OCI-LY1 (cell line): Measurements from ENCODE around the gene STRIT1.

Experiments
- H2AFZ ChIP-seq: fragments of 200-600 bp; sonication (generic), shearing (Covaris generic); 2 replicates; pipeline ENCODE4 v1.6.0; 2014; ENCODE audit warnings: antibody characterized with exemption, mild to moderate bottlenecking, low read length
- H3F3A ChIP-seq: fragments of 200-600 bp; sonication (generic), shearing (Covaris generic); 2 replicates; pipeline ENCODE4 v1.6.0; 2014; ENCODE audit warnings: mild to moderate bottlenecking, antibody characterized with exemption, low read length, moderate library complexity; ENCODE audit not compliant: insufficient read depth
- H3K27ac ChIP-seq: fragments of 200-600 bp; sonication (generic); 2 replicates; pipeline ENCODE4 v1.5.1; 2014; ENCODE audit warnings: low read length, mixed run types, mild to moderate bottlenecking, low read depth; ENCODE audit not compliant: poor library complexity, severe bottlenecking
- H3K27me3 ChIP-seq: fragments of 200-600 bp; sonication (generic); 2 replicates; pipeline ENCODE4 v1.6.0; 2014; ENCODE audit warnings: antibody characterized with exemption, mild to moderate bottlenecking, low read length, moderate library complexity; ENCODE audit not compliant: insufficient read depth
- H3K36me3 ChIP-seq: fragments of 200-600 bp; sonication (generic); 2 replicates; pipeline ENCODE4 v1.6.1; 2014; ENCODE audit warnings: mild to moderate bottlenecking, antibody characterized with exemption, low read length, moderate library complexity, mixed read lengths; ENCODE audit not compliant: insufficient read depth
- H3K4me1 ChIP-seq: fragments of 200-600 bp; sonication (generic); 2 replicates; pipeline ENCODE4 v1.5.1; 2014; ENCODE audit warnings: mild to moderate bottlenecking, low read length, moderate library complexity; ENCODE audit not compliant: insufficient read depth, severe bottlenecking
- H3K4me2 ChIP-seq: fragments of 200-600 bp; sonication (generic), shearing (Covaris generic); 2 replicates; pipeline ENCODE4 v1.6.1; 2014; ENCODE audit warnings: low read length
- H3K4me3 ChIP-seq: fragments of 200-600 bp; sonication (generic); 2 replicates; pipeline ENCODE4 v1.5.1; 2014; ENCODE audit warnings: low read length, low read depth, mild to moderate bottlenecking, mixed read lengths; ENCODE audit not compliant: poor library complexity, severe bottlenecking
- H3K79me2 ChIP-seq: fragments of 200-600 bp; shearing (Covaris generic); 2 replicates; pipeline ENCODE4 v1.6.1; 2016; ENCODE audit warnings: mixed run types, low read length, mixed read lengths; ENCODE audit not compliant: insufficient read depth
- H3K9ac ChIP-seq: fragments of 200-600 bp; sonication (generic), shearing (Covaris generic); 2 replicates; pipeline ENCODE4 v1.6.1; 2014; ENCODE audit warnings: mild to moderate bottlenecking, low read length, mixed read lengths
- H3K9me2 ChIP-seq: fragments of 200-600 bp; sonication (generic), shearing (Covaris generic); 2 replicates; pipeline ENCODE4 v1.6.1; 2014; ENCODE audit warnings: low read depth, mild to moderate bottlenecking, low read length, mixed read lengths
- H3K9me3 ChIP-seq: fragments of 200-600 bp; shearing (Covaris generic); 2 replicates; pipeline ENCODE4 v1.6.1; 2014; ENCODE audit warnings: low read length, mixed read lengths
- H4K20me1 ChIP-seq: fragments of 200-600 bp; sonication (generic), shearing (Covaris generic); 2 replicates; pipeline ENCODE4 v1.6.0; 2016; ENCODE audit warnings: mild to moderate bottlenecking, low read length; ENCODE audit not compliant: insufficient read depth
- CTCF ChIP-seq: fragments of 200-600 bp; sonication (generic), shearing (Covaris generic); IDR thresholded peaks from 2 replicates; pipeline ENCODE4 v1.5.1; 2017; ENCODE audit warnings: mild to moderate bottlenecking, antibody characterized with exemption, low read length, moderate library complexity, mixed read lengths
- EZH2 ChIP-seq: fragments of 200-600 bp; sonication (generic), shearing (Covaris generic); IDR thresholded peaks from 2 replicates; pipeline ENCODE4 v1.8.0; 2017; ENCODE audit warnings: borderline replicate concordance, mixed run types, mild to moderate bottlenecking, antibody characterized with exemption, low read length, moderate library complexity, mixed read lengths

Gene STRIT1

GRCh38 chr3:155302481-155302880 is 9.0 kb upstream of the STRIT1 start:
- Histone ChIP-seq H3K79me2 (no peaks in the 10 kb centered on the region), H2AFZ (peak overlapping the region; percentile 31; the same call in 1 of the 2 replicates), H3K27ac (no peak overlapping the region), H3K9me2 (no peaks in the 10 kb centered on the region), H3K36me3 (no peaks in the 10 kb centered on the region), H3K4me1 (peaks cover 6% of the 10 kb centered on the region), H3K27me3 (no peaks in the 10 kb centered on the region), H3K4me2 (no peak overlapping the region), H3F3A (no peaks in the 10 kb centered on the region), H4K20me1 (no peaks in the 10 kb centered on the region), H3K9ac (no peak overlapping the region), H3K9me3 (peaks cover 6% of the 10 kb centered on the region; the same call in 1 of the 2 replicates), H3K4me3 (no peak overlapping the region)
- TF ChIP-seq CTCF (no peak), EZH2 (no peak)

GRCh38 chr3:155297100-155297499 is 3.6 kb upstream of the STRIT1 start:
- Histone ChIP-seq H3K27me3 (no peaks in the 10 kb centered on the region), H3K36me3 (no peaks in the 10 kb centered on the region), H3K4me3 (no peak overlapping the region), H3K9me3 (peaks cover 18% of the 10 kb centered on the region), H3K27ac (no peak overlapping the region), H3K79me2 (no peaks in the 10 kb centered on the region), H2AFZ (no peak overlapping the region), H3F3A (no peaks in the 10 kb centered on the region), H3K9ac (no peak overlapping the region), H3K4me2 (no peak overlapping the region), H3K9me2 (no peaks in the 10 kb centered on the region; the same call in 1 of the 2 replicates), H4K20me1 (no peaks in the 10 kb centered on the region), H3K4me1 (peaks cover 6% of the 10 kb centered on the region)
- no peak for TF ChIP-seq CTCF

GRCh38 chr3:155296413-155296812 is 2.9 kb upstream of the STRIT1 start:
- peaks cover 6% of the 10 kb centered on the region for H3K4me1 ChIP-seq
- H3K9ac ChIP-seq = no peak overlapping the region
- H3K36me3 ChIP-seq = no peaks in the 10 kb centered on the region
- no peaks in the 10 kb centered on the region for H3F3A ChIP-seq
- TF ChIP-seq EZH2 = no peak
- no peak for TF ChIP-seq CTCF
- peaks cover 18% of the 10 kb centered on the region for H3K9me3 ChIP-seq
- H3K79me2 ChIP-seq = no peaks in the 10 kb centered on the region
- no peak overlapping the region for H3K4me3 ChIP-seq
- no peaks in the 10 kb centered on the region for H3K27me3 ChIP-seq
- no peaks in the 10 kb centered on the region for H4K20me1 ChIP-seq
- no peak overlapping the region for H2AFZ ChIP-seq
- no peaks in the 10 kb centered on the region; the same call in 1 of the 2 replicates for H3K9me2 ChIP-seq
- no peak overlapping the region for H3K27ac ChIP-seq
- no peak overlapping the region for H3K4me2 ChIP-seq
